ENCODE data around the gene MACROD1.

MACROD1 gene

GRCh38 chr11:64090806-64091516 lies 75.0 kb downstream of the MACROD1 start:
- no peak for DNase-seq

GRCh38 chr11:64089915-64090805 lies 75.8 kb downstream of the MACROD1 start:
- no peak for DNase-seq

- no peak for DNase-seq
These were observed 76.4 kb downstream of the MACROD1 start for GRCh38 chr11:64089493-64089892.

DNA sequence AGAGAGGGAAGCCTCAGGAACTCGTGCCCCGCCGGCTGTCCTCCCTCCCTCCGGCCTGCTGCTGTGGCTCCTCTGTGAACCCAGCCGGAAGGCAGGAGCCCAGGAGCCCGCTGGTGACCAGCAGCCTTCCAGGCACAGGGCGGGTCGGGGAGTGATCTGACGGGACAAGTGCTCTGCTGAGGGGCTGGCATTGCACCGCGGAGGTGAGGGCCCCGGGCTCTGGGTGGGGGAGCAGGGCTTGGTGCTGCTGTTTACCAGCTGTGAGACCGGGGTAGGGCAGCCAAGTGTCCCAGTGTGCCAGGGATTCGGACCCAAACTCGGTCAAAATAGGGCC lies 76.9 kb downstream of the MACROD1 start:
- DNase-seq, result no peak

- DNase-seq, result no peak
These were observed 77.5 kb downstream of the MACROD1 start for GRCh38 chr11:64088162-64089026.

GRCh38 chr11:64086258-64087123 lies 79.4 kb downstream of the MACROD1 start:
- DNase-seq, result no peak

- no peak for DNase-seq
These were observed 80.0 kb downstream of the MACROD1 start for GRCh38 chr11:64085906-64086257.

GRCh38 chr11:64084951-64085710 lies 80.8 kb downstream of the MACROD1 start:
- no peak for DNase-seq

DNA sequence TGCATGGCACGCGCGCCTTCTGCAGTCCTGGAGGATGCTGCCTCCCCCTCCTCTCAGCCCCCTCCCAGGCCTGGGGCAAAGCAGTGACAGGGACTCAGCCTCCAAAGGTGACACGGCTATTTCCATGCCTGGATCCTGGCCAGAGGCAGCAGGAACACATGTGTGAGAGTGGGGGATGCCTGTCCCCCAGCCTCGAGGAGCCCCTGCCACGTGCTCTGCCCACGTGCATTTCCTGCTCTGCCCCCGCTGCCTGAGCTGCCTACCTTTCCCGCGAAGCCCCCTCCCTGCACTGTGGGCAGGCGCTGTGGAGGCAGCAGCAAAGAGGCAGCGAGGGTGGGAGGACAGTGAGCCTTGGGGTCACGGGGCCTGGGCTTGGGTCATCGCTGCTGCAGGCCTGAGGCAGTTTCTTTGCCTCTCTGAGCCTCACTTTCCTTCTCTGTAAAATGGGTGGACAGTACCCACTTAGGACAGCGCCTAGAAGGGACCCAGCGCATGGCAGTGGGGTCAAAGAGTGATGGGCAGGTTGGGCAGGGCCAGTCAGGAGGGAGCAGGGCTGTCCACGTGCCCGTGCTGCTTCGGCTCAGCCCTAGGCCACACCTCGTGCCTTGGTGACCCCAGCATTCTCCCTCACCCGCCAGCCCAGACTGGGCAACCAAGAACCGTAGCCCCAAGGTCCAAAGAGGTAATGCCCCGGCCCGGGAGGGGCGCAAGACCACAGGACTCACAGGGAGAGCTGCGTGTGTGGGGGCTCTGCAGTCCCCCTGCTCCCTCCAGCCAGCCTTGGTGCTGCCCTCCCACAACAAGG lies 81.6 kb downstream of the MACROD1 start:
- DNase-seq, result no peak

DNA sequence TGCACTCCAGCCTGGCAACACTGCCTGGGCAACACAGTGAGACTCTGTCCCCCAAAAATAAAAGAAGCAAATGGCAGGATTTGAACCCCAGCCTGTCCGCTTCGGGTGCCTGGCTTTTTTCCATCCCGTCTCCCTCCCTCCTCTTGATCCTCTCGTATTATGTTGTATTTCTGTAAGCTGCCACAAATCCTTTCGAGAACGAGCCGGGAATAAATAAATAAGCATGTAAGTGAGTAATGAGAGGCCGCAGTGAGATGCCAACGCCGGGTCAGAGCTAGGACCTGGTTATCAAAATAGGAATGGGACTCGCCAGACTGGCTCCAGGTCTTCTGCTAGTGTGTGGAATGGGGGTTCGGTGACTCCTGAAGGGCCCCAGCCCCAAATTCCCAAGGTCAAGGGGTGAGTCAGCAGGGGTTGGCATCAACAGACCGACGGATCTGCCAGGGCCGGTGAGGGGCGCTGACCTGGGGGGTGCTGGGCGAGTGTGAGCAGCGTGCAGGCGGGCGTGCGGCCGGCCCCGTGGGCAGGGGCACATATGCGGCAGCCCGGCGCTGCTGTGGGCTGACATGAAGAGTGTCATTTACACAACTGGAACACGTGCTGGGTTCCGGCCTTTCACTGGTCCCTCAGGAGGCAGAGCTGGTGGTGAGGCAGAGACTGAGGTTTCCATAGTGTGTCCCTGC lies 82.4 kb downstream of the MACROD1 start:
- no peak for DNase-seq

DNA sequence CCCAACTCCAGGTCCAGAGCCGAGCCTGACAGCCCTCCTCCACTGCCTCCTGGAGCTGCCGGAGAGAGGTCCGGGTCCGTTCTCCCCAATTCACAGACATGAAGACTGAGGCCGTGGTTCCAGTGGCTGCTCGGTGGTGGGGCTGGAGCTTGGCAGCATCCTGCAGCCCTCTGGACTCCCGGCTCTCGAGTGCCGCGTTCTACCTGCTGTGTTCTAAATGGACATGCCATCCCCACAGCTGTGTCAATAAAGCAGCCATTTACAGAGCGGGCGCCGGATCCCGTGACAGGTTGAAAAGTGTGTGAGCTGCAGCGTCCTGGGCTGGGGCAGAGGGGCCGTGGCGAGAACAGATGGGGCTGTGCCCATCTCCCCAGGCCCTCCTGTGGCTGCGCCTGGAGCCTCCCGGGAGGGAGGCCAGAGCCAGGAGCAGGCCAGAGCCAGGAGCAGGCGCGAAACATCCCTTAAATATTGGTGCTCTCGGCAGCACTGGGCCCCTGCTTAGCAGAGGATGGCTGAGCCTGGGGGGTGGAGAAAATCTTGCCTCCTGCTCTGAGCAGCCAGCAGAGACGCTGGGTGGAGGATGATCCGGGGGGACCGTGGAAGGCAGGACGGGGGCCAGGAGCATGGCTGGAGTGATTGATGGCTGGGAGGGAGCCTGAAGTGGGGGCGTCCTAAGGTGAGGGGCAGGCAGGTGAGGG lies 84.0 kb downstream of the MACROD1 start:
- DNase-seq, result no peak

DNA sequence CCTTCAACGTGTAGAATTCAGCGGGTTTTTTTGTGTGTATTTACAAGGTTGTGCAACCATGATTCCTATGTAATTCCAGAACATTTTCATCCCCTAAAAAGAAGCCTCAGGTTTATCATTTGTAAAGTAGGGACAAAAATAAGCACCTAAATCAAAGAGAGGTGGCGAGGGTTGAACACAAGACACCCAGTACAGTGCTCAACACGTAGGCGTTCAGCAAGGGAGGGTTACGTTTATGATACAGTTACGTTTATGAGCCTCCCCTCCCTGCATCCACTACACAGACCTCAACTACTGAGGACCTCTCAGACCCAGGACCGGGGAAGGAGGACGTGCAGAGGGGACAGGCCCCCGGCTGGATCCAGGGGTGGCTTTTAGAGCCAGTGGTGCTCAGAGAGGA lies 85.5 kb downstream of the MACROD1 start:
- no peak for DNase-seq

DNA sequence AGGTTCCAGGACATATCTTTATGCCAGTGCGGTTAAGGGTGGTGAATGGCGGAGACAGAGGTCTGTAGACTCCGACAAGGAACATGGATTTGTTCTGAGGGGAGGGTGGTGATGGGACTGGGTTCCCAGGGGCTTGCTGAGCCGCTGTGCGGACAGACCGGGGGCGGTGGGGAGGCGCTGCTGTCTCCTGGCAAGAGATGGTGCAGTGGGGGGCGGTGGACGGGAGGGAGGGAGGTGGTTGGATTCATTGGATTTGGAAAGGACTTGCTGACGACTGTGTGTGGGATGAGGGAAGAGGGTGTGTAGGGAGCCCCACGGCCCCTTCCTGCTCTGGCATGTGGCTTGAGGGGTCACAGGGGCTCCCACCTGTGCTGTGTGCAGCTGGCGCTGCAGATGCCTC lies 87.0 kb downstream of the MACROD1 start:
- no peak for DNase-seq

GRCh38 chr11:64078284-64078683 lies 87.6 kb downstream of the MACROD1 start:
- no peak for DNase-seq

DNA sequence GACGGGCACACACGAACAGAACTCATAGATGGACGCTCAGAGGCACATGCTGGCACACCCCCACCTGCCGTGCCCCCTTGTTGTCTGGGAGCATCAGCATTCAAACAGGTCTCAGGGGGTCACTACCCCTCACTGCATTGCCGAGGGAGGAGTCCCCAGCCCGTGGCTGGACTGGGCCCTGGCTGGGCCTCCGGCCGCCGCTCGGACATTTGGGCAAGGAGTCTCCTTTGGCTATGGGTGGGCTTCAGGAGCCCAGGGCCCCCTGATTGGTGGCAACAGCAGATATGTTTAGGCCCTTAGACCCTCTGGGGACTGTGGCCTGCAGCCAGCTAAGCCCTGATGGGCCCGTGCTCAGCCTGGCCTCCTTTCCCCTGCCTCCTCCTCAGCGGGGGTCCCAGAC lies 88.3 kb downstream of the MACROD1 start:
- DNase-seq, result no peak

DNA sequence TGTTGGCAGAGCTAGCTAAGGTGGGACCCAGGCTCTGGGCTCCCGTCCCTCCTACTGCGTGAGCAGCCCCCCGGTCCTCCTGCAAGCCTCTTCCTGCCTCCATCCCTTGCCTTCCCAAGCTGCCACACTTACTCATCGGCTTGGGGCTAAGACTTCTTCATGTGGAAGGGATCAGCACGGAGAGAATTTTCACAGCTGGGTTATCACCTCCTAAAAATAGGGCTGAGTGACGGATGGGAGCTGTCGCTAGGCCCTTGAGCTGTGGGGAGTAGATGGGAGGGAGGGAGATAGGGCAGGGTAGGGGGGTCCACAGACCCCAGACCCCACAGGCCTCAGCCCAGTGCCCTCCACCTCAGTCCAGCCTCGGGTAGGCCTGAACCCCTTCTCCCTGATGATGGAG lies 89.2 kb downstream of the MACROD1 start:
- no peak for DNase-seq

DNA sequence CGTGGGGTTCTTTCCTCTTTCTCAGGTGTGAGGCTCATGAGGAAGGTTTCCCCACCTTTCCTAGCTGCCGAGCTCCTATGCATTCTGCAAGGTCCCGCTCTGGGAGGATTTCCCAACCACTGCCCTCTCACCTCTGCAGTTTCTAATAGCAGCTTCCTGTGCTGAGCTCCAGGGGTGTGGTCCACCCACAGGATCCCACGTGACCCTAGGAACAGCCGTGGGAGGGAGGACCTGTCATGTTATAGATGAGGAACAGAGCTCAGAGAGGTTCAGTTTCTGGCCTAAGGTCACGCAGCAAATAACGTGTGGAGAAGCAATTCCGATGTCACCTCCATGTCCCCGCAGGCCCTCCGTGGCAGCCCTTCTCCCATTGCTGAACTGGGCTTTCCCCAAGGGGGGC lies 91.7 kb downstream of the MACROD1 start:
- DNase-seq, result no peak

DNA sequence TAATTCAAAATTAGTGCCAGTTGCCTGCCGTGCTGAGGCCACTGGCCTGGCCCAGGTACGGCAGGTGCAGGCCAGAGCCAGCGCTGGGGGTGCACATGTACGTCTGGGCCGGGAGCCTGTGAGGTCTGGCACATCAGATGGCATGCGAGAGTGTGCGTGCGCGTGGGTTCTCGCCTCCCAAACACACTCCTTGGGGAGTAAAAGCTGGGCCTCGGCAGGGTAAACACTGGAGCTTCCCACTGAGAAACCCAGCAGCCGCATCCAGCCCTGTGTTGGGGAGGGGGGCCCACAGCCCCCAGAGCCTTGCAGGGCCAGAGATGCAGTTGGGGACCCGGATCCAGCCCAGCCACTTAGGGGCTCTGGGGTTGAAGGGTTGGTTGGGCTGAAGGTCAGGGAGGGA lies 92.4 kb downstream of the MACROD1 start:
- no peak for DNase-seq

DNA sequence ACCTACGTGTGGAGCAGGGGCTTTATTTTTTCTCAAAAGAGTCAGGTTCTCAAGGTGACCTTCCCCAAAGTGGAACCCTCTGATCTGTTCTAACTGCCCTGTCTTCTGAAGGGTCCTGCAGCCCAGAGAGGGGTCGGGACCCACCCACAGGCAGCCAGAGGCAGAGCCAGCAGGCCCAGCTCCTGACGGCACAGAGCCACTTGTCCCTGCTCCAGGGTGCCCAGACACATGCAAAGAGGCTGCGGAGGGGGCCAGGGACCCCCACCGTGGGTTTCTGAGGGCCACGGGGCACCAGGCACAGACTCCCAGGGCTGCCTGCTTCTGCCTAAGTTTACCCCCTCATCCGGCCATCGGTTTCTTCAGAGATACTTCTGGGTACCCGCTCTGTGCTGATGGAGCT lies 93.0 kb downstream of the MACROD1 start:
- DNase-seq, result no peak

DNA sequence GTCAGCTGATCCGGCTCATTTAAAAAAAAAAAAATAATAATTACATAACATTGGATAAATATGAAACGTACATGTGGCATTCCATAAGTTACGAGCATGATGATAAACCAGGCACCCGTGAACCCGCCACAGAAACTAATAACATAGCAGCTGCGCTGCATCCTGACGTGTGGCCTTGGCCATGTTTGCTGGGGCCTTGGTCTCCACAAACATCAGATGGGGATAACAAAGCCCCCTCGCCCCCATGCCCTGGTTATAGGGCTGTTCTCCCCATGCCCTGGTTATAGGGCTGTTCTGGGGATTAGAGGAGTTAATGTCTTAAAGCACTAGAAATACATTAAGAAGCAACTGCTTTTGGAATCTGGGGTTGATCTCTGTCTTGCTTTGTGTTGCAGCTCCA lies 93.5 kb downstream of the MACROD1 start:
- no peak for DNase-seq
